Calu3 (cell line): ENCODE results near the gene ZNF791. TPM values are rescaled to one million over a fixed set of nuclear protein-coding genes. Genes with fewer than 3 reads are reported as not detected.

Experiments used
- BruUV-seq: library from RNA; stranded (reverse); fragments of 400-500 nt; replicated peaks from 2 replicates; lab custom pipeline; 2021; lab: Mats Ljungman, UMichigan
- CTCF ChIA-PET: fragments of 300-600 bp; sonication (Branson Sonifier 250); formaldehyde crosslinking; loops from one replicate; lab custom pipeline; 2022; ENCODE audit warnings: antibody characterized with exemption; lab: Charles Lee
- DNase-seq: peaks from one replicate; pipeline ENCODE4 v3.0.0; 2022
- H3K27ac Mint-ChIP-seq: one replicate; pipeline ENCODE4 v1.8.0; 2022; ENCODE audit warnings: mixed read lengths; ENCODE audit not compliant: unreplicated experiment
- H3K27me3 Mint-ChIP-seq: one replicate; pipeline ENCODE4 v1.8.0; 2022; ENCODE audit warnings: mixed read lengths; ENCODE audit not compliant: unreplicated experiment
- H3K36me3 Mint-ChIP-seq: one replicate; pipeline ENCODE4 v1.8.0; 2022; ENCODE audit warnings: mild to moderate bottlenecking, moderate library complexity, mixed read lengths; ENCODE audit not compliant: insufficient read depth, unreplicated experiment
- H3K4me1 Mint-ChIP-seq: one replicate; pipeline ENCODE4 v1.8.0; 2022; ENCODE audit warnings: mild to moderate bottlenecking, low read depth, mixed read lengths; ENCODE audit not compliant: unreplicated experiment
- H3K4me3 Mint-ChIP-seq: one replicate; pipeline ENCODE4 v1.8.0; 2022; ENCODE audit warnings: mild to moderate bottlenecking, low read depth, moderate library complexity, mixed read lengths; ENCODE audit not compliant: unreplicated experiment
- H3K9me3 Mint-ChIP-seq: one replicate; pipeline ENCODE4 v1.8.0; 2022; ENCODE audit warnings: low read depth, mixed read lengths; ENCODE audit not compliant: unreplicated experiment
- intact Hi-C: fragments of 100-400 bp; cut with micrococcal nuclease; formaldehyde crosslinking; loops from one replicate; pipeline ENCODE4 v1.10.0; 2022; ENCODE audit not compliant: unreplicated experiment
- total RNA-seq: library from RNA; stranded (reverse); gene quantifications from 2 replicates; pipeline ENCODE4 v1.2.3, GENCODE V29; 2022
- TF ChIP-seq, protein P1 (sequence below): fragments of 200-600 bp; IDR thresholded peaks from one replicate; pipeline ENCODE4 v1.8.0; 2022; ENCODE audit warnings: antibody characterized with exemption; ENCODE audit not compliant: unreplicated experiment

Gene ZNF791
- total RNA-seq, 1 experiment from 2014 or later: 15.8 TPM

DNA sequence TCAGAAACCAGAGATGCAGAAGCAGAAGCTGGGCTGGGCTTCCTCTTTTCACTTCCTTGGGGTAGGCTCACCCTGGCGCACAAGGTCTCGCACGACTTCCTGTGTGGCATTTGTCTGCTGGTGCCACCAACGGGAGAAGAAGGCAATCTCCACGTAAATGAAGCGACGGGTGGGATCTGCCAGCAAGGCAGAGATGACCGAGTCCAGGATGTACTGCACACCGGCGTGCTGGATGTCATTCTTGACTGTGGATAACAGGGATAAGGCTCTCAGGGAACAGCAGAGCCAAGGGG is 54.5 kb downstream of the ZNF791 start:
- H3K9me3 Mint-ChIP-seq: no peaks in the 10 kb centered on the region
- no peak overlapping the region for H3K27ac Mint-ChIP-seq
- TF ChIP-seq, protein P1, sequence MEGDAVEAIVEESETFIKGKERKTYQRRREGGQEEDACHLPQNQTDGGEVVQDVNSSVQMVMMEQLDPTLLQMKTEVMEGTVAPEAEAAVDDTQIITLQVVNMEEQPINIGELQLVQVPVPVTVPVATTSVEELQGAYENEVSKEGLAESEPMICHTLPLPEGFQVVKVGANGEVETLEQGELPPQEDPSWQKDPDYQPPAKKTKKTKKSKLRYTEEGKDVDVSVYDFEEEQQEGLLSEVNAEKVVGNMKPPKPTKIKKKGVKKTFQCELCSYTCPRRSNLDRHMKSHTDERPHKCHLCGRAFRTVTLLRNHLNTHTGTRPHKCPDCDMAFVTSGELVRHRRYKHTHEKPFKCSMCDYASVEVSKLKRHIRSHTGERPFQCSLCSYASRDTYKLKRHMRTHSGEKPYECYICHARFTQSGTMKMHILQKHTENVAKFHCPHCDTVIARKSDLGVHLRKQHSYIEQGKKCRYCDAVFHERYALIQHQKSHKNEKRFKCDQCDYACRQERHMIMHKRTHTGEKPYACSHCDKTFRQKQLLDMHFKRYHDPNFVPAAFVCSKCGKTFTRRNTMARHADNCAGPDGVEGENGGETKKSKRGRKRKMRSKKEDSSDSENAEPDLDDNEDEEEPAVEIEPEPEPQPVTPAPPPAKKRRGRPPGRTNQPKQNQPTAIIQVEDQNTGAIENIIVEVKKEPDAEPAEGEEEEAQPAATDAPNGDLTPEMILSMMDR: no peak
- H3K27me3 Mint-ChIP-seq: no peaks in the 10 kb centered on the region
- peaks cover 47% of the 10 kb centered on the region for H3K36me3 Mint-ChIP-seq
- H3K4me3 Mint-ChIP-seq: no peak overlapping the region
- BruUV-seq: no TSS peak
- intact Hi-C loops: loop anchor here (5.0 kb wide), 1 partner anchor 103 kb away; no protein-coding TSS in a partner anchor
- DNase-seq: no peak
- H3K4me1 Mint-ChIP-seq: no peaks in the 10 kb centered on the region
- CTCF ChIA-PET: no interaction called here

DNA sequence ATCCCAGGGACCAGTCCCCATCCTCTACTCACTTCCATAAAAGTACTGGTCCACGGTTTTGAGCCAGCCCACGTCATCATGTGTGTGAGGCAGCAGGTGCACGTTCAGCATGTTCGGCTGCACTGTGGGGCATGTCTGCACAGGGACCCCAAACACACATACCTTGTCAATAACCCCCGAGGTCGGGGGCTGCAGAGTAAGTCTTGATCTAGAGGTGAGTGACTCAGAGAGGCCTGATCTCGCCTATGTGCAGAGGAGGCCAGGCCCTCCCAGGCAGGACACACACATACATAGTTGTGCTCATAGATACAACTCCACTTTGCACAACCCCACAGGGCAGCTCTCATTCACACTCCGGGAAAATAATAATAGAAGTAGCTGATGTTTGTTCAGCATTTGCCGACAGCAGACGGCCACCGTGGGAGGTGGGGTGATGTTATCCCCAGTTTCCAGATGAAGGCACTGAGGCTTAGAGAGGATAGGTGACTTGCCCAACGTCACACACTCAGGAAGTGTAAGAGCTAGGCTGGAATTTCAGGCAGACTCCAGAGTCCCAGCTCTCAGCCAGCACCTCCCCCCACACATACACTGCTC is 55.0 kb downstream of the ZNF791 start:
- Mint-ChIP-seq H3K27me3 (no peaks in the 10 kb centered on the region), H3K27ac (peak overlapping the region; percentile 77), H3K4me1 (no peaks in the 10 kb centered on the region), H3K9me3 (no peaks in the 10 kb centered on the region), H3K36me3 (peaks cover 50% of the 10 kb centered on the region), H3K4me3 (peak overlapping the region; percentile 88)
- TSS peak; percentile 16 for BruUV-seq
- intact Hi-C loops: loop anchor here (5.0 kb wide), 1 partner anchor 103 kb away; no protein-coding TSS in a partner anchor
- TF ChIP-seq, protein P1: no peak
- no peak for DNase-seq
- CTCF ChIA-PET: no interaction called here

DNA sequence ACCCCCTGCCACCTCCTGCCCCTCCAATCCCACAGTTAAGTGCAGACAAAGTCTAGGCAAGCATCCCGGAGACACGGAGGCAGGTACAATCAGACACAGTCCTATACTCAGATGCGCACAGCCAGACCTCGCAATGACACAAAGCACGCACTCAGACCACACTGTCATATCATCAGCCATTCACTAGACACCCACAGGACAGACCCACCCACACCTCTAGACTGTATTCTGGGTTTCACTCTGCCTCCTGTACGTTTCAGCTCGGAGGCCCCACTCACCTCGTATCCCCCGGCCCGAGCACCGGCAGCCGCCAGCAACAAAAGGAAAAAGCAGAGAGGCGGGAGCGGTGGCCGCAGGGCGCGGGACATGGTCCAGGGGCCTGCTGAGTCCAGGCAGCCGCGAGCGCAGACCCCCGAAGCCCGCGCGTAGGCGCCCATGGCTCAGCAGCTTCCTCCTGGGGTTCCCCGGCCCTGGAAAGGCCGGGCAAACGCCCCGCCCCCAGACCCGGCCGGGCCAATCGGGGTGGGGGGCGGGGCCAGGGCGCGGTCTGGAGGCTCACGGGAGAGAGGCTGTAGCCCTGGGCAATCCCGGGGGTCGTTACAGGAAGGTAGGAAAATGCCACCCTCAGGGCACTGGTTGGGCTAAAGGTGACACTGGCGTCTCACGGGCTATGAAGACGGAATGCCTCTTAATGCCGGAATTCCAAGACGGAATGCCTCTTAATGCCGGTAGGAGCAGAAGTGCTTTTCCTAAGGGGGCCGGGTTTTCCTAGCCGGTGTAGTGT is 55.7 kb downstream of the ZNF791 start, which contains the start of the genes MAN2B1 and WDR83:
Gene MAN2B1, minus strand, starts transcription at position 478 of the 784 bp plus-strand sequence. Its CDS starts 41 bp downstream, at position 437.
Gene WDR83, plus strand, starts transcription at position 543 of the 784 bp plus-strand sequence. CDS start 2,984 bp downstream, outside the sequence.
- no peaks in the 10 kb centered on the region for H3K9me3 Mint-ChIP-seq
- BruUV-seq: no TSS peak
- DNase-seq: peak; percentile 74
- H3K4me3 Mint-ChIP-seq: peak within 1 kb of the TSS; percentile 88
- no peaks in the 10 kb centered on the region for H3K4me1 Mint-ChIP-seq
- no peaks in the 10 kb centered on the region for H3K27me3 Mint-ChIP-seq
- TF ChIP-seq, protein P1: no peak
- peak within 1 kb of the TSS; percentile 77 for H3K27ac Mint-ChIP-seq
- intact Hi-C loops: loop anchor here (5.0 kb wide), 1 partner anchor 104 kb away; no protein-coding TSS in a partner anchor
- CTCF ChIA-PET: no interaction called here
- peaks cover 46% of the 10 kb centered on the region for H3K36me3 Mint-ChIP-seq

DNA sequence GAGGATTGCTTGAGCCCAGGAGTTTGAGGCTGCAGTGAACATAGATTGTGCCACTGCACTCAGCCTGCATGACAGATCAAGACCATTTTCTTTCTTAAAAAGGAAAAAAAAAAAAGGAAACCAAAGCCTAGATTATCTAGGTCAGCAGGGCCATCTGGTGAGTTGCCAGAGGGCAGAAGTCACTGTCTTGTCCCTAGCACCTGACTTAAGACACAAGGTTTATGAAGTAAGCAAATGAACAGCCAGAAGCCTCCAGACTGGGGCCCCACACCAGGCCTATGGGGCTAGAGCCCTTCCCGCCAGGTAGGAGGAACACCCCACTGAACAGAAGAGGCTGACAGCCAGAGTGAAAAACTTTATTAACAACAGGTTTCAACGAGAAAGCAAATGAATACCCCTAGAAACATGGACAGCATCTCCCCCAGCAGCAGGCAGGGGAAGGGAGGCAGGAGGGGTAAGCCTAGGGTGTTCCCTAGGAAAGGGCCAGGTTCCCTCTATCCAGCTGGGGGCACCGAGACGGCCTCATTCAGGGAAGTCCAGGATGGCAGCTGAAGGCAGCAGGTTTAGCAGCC is 57.1 kb downstream of the ZNF791 start:
- peaks cover 8% of the 10 kb centered on the region for H3K4me1 Mint-ChIP-seq

More for the DNA sequence above, 57.1 kb downstream of the ZNF791 start:
- no TSS peak for BruUV-seq
- no peak overlapping the region for H3K27ac Mint-ChIP-seq
- no peak for DNase-seq
- intact Hi-C loops: loop anchor here (5.0 kb wide), 1 partner anchor 106 kb away; no protein-coding TSS in a partner anchor
- no peaks in the 10 kb centered on the region for H3K9me3 Mint-ChIP-seq
- CTCF ChIA-PET: no interaction called here
- peak overlapping the region; percentile 88 for H3K4me3 Mint-ChIP-seq
- peaks cover 56% of the 10 kb centered on the region for H3K36me3 Mint-ChIP-seq
- TF ChIP-seq, protein P1: no peak
- no peaks in the 10 kb centered on the region for H3K27me3 Mint-ChIP-seq
